Cardiac muscle cell (in vitro differentiated cells and primary cell): ENCODE measurements around the gene VPS41. TPM values are rescaled to one million over a fixed set of nuclear protein-coding genes. Genes with fewer than 3 reads are reported as not detected.

Source experiments
- DNase-seq, 2 donors: peaks; one replicate each; pipeline versions ENCODE4 v3.0.0 to v3.0.0-alpha.2; 2010 to 2017; ENCODE audit warnings: low read depth in 1 of 2, low spot score in 1 of 2
- H3K27ac ChIP-seq: fragments of 200-600 bp; sonication (generic); 2 replicates; pipeline ENCODE4 v1.5.1; 2016
- H3K27me3 ChIP-seq: fragments of 200-600 bp; sonication (generic); 2 replicates; pipeline ENCODE4 v1.6.0; 2016; ENCODE audit warnings: control low read depth
- H3K36me3 ChIP-seq: fragments of 200-600 bp; sonication (generic); 2 replicates; pipeline ENCODE4 v1.5.1; 2016; ENCODE audit warnings: control low read depth
- H3K4me1 ChIP-seq: fragments of 200-600 bp; sonication (generic); 2 replicates; pipeline ENCODE4 v1.8.1; 2017; ENCODE audit warnings: low read depth, mild to moderate bottlenecking, mixed run types
- H3K4me3 ChIP-seq: fragments of 200-600 bp; sonication (generic); 2 replicates; pipeline ENCODE4 v1.5.1; 2016; ENCODE audit warnings: mild to moderate bottlenecking
- H3K9me3 ChIP-seq: fragments of 200-600 bp; sonication (generic); 2 replicates; pipeline ENCODE4 v1.5.1; 2017; ENCODE audit warnings: low read depth, mild to moderate bottlenecking, control low read depth
- polyA plus RNA-seq: library from polyadenylated mRNA; unstranded; fragments of >200 nt; fragmentation: Nextera tagmentation; extraction: Ambion mirVana; gene quantifications from 2 replicates; pipeline ENCODE4 v1.2.1, GENCODE V29; 2016
- total RNA-seq: library from RNA; depleted of rRNA; stranded (reverse); fragments of >200 nt; gene quantifications from 2 replicates; pipeline ENCODE4 v1.2.3, GENCODE V29; 2016
- TF ChIP-seq, protein P1 (sequence below): IDR thresholded peaks from 2 replicates; pipeline ENCODE4 v1.5.1; 2012; ENCODE audit warnings: low read depth, mild to moderate bottlenecking, low read length

The VPS41 gene
- total and polyA plus RNA-seq, 2 experiments from 2014 or later, result 31.3 to 73.7 TPM

DNA sequence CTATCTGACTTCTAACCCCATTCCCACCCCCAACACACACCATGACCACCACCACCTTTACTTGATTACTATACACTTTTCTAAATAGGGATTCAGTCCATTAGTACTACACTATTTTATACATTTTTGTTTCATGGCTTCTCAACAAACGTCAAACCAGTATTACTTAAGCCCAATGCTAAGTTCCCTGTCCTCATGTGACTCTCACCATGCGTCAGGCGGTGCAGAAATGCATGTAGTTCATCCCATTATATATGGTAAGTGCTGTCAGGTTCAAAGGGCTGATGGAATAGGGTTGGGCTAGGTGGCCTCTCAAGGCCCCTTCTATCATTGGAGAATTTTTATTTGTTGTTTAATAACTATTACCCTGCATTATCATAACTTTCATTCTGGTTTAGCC lies 19.5 kb upstream of the VPS41 start:
- no peak for DNase-seq
- H3K4me1 ChIP-seq, result peaks cover 12% of the 10 kb centered on the region
- TF ChIP-seq, protein P1, sequence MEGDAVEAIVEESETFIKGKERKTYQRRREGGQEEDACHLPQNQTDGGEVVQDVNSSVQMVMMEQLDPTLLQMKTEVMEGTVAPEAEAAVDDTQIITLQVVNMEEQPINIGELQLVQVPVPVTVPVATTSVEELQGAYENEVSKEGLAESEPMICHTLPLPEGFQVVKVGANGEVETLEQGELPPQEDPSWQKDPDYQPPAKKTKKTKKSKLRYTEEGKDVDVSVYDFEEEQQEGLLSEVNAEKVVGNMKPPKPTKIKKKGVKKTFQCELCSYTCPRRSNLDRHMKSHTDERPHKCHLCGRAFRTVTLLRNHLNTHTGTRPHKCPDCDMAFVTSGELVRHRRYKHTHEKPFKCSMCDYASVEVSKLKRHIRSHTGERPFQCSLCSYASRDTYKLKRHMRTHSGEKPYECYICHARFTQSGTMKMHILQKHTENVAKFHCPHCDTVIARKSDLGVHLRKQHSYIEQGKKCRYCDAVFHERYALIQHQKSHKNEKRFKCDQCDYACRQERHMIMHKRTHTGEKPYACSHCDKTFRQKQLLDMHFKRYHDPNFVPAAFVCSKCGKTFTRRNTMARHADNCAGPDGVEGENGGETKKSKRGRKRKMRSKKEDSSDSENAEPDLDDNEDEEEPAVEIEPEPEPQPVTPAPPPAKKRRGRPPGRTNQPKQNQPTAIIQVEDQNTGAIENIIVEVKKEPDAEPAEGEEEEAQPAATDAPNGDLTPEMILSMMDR, result no peak
- no peaks in the 10 kb centered on the region for H3K9me3 ChIP-seq
- H3K27ac ChIP-seq, result no peak overlapping the region
- no peaks in the 10 kb centered on the region for H3K36me3 ChIP-seq
- no peaks in the 10 kb centered on the region for H3K27me3 ChIP-seq
- no peak overlapping the region for H3K4me3 ChIP-seq

DNA sequence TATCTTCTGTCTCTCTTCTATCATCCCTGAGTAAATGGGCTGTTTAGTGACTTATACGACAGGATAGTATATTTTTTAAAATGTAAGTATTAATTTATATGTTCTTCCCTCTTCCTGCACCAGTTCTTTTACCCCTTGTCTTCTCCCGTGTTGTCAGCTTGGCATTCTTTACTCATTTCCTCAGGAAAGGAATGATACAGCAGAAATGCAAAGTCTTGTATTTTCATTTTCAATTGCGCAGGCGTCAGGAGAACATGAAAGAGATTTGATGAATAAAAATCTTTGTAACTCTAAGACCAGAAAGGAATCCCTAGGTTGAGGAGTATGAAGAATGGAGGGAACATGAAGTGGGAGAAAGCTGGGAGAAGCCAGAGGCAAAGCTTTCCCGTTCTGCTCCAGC lies 18.8 kb upstream of the VPS41 start:
- TF ChIP-seq, protein P1, result no peak
- Histone ChIP-seq H3K27ac (no peak overlapping the region), H3K4me3 (no peak overlapping the region), H3K9me3 (no peaks in the 10 kb centered on the region), H3K36me3 (no peaks in the 10 kb centered on the region), H3K27me3 (no peaks in the 10 kb centered on the region), H3K4me1 (peaks cover 12% of the 10 kb centered on the region)
- DNase-seq, result no peak

DNA sequence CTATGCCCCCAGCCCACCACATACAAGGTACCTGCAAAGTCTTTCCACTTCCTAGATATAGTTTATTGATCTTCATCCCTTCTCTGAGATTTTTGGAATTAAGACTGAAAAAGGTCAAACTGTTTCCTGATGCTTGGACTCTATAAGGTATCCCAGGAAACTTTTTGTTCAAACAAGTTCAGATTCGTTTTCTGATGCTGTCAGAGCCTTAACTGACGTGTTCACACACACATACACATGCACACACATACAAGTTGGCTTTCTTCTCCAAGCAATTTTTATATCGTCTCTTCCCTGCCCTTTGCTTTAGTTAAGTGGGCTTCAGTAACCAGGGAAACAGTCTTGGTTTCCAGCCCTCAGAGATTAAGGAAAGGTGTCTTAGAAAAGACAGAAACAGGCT lies 11.7 kb upstream of the VPS41 start:
- Histone ChIP-seq H3K9me3 (no peaks in the 10 kb centered on the region), H3K27me3 (no peaks in the 10 kb centered on the region), H3K36me3 (no peaks in the 10 kb centered on the region), H3K4me1 (no peaks in the 10 kb centered on the region), H3K27ac (no peak overlapping the region), H3K4me3 (no peak overlapping the region)
- TF ChIP-seq, protein P1, result no peak
- DNase-seq, result no peak

DNA sequence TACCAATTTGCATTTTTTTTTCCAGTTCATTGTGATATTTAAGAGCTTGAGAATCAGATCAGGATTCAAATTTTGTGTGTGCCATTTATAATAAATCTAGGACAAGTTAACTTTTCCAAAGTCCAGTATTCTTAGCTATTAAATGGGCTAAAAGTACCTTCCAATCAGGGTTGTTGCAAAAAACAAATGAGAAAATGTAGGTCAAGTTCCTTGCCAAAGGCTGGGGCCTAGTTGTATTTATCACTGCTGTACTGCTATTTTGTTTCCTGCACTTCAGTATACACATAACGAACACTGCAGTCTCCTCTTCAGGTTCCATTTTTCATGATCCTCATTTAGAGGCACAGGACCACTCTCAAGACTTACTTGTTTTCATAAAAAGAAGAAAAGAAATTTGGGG lies 7.4 kb upstream of the VPS41 start:
- Histone ChIP-seq H3K36me3 (no peaks in the 10 kb centered on the region), H3K27me3 (no peaks in the 10 kb centered on the region), H3K27ac (no peak overlapping the region), H3K9me3 (no peaks in the 10 kb centered on the region), H3K4me1 (no peaks in the 10 kb centered on the region), H3K4me3 (no peak overlapping the region)
- TF ChIP-seq, protein P1, result no peak
- no peak for DNase-seq

DNA sequence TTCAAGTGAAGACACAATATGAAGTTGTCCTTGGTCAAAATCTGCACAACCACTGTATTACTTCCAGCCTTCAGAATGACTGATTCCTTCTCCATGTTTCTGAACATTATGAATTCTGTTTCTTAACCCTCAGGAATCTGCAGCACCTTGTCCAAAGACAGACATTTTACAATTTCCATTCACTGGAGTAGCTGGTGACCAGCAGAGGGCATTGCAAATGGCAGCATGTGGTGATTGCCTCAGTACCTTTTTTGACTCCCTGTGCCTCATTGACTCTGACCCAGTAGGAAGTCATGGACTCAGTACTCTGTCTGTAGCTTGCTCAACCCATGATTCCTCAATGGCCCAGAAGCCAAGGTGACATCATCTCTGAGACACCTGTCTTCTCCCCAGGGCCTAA lies 879 bp upstream of the VPS41 start:
- no peaks in the 10 kb centered on the region for H3K9me3 ChIP-seq
- no peak overlapping the region for H3K27ac ChIP-seq
- peaks cover 10% of the 10 kb centered on the region for H3K4me1 ChIP-seq
- H3K27me3 ChIP-seq, result no peaks in the 10 kb centered on the region
- no peaks in the 10 kb centered on the region for H3K36me3 ChIP-seq
- no peak for DNase-seq
- H3K4me3 ChIP-seq, result no peak overlapping the region
- TF ChIP-seq, protein P1, result no peak

DNA sequence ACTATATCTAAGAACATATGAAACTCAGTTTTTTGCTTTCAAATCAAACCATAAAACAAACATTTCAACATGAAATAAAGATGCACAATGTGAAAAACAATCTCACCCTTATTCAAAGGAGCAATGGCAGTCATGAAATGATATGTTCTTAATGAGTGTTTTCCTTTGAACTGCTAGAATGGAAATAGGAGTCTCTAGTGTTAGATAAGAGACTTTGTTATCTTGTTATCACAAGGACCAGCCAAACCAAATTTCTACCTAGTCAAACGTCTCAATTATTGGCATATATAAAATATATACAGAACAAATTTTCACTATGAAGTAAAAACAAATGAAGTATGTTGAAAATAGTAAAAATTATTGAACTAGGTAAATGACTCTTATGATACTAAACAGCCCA lies 1.2 kb downstream of the VPS41 start:
- Histone ChIP-seq H3K27me3 (no peaks in the 10 kb centered on the region), H3K9me3 (no peaks in the 10 kb centered on the region), H3K4me1 (peaks cover 10% of the 10 kb centered on the region), H3K4me3 (peak overlapping the region; percentile 69), H3K36me3 (no peaks in the 10 kb centered on the region), H3K27ac (no peak overlapping the region)
- no peak for DNase-seq
- TF ChIP-seq, protein P1, result no peak
